Measurements from ENCODE around the gene SMARCA2. TPM values are rescaled to one million over a fixed set of nuclear protein-coding genes. Genes with fewer than 3 reads are reported as not detected.
A peak's percentile ranks its signal among the peaks of the same experiment; 100 is the strongest.

SMARCA2 gene
- total and polyA plus RNA-seq, 8 donors: 20.5 to 242 (median 78.5) TPM

DNA sequence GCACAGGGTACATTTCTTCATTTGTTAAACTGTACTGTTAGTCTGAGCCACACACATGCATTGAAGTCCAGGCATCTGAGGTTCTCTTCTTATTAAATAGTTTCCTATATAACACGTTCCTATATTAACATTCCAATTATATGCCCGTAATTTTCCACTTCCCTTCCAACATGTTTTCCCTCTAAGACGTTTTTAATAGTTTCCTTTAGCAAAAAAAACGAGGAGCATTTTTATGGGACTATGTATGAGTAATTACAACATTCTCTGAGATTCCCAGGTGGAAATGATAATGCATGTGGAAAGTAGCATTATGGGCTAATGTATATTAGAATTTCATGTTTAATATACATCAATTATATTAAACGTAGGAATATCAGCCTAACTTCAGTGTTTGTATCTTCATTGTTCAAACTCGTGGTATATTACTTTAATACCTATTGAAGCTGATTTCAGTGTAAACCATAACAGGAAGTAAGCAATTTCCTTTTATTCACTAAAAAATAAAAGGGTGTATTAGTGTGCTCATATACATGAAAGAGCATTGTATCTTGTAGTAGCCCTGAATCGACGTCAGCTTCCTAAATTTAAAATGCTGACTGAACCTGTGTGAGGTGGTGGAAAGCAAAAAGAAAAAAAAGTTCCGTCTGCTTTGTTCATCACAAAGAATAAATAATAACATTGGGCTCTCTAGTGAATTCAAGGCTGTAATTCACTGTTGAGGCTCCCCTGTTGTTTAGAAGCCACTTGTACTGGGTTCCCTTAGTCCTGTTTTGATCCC, 11.3 kb downstream of the SMARCA2 start:
- no peak overlapping the region for H3K4me3 ChIP-seq
- TF ChIP-seq, protein P1, sequence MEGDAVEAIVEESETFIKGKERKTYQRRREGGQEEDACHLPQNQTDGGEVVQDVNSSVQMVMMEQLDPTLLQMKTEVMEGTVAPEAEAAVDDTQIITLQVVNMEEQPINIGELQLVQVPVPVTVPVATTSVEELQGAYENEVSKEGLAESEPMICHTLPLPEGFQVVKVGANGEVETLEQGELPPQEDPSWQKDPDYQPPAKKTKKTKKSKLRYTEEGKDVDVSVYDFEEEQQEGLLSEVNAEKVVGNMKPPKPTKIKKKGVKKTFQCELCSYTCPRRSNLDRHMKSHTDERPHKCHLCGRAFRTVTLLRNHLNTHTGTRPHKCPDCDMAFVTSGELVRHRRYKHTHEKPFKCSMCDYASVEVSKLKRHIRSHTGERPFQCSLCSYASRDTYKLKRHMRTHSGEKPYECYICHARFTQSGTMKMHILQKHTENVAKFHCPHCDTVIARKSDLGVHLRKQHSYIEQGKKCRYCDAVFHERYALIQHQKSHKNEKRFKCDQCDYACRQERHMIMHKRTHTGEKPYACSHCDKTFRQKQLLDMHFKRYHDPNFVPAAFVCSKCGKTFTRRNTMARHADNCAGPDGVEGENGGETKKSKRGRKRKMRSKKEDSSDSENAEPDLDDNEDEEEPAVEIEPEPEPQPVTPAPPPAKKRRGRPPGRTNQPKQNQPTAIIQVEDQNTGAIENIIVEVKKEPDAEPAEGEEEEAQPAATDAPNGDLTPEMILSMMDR (IDR thresholded peaks at IDR 0.05): no peak
- TF ChIP-seq POLR2AphosphoS5 (IDR thresholded peaks at IDR 0.05) (no peak), EP300 (IDR thresholded peaks at IDR 0.05) (no peak), POLR2A (IDR thresholded peaks at IDR 0.05) (no peak)
- H3K27me3 ChIP-seq: no peaks in the 10 kb centered on the region
- DNase-seq: peak in 1 of 2 donors; percentile 41
- H3K4me1 ChIP-seq: peaks cover 31 to 93% (median 64%) of the 10 kb centered on the region in 4 donors
- H3K36me3 ChIP-seq: peaks cover 0 to 3% (median 0%) of the 10 kb centered on the region in 4 donors
- H3K9me3 ChIP-seq: no peaks in the 10 kb centered on the region
- intact Hi-C loops (cut with DNase I; ENCODE audit: low total_unique reads): no loop called here
- H3K27ac ChIP-seq: peak overlapping the region in 3 of 5 donors; percentile 10 to 42 (median 30)
- whole genome bisulfite sequencing, 5 donors: 58 to 77% (median 74%) methylated on average over 9 of the region's 9 CpGs

- TF ChIP-seq, protein P1 (IDR thresholded peaks at IDR 0.05): no peak
- TF ChIP-seq POLR2A (IDR thresholded peaks at IDR 0.05) (no peak), POLR2AphosphoS5 (IDR thresholded peaks at IDR 0.05) (no peak), EP300 (IDR thresholded peaks at IDR 0.05) (no peak)
- intact Hi-C loops (cut with DNase I; ENCODE audit: low total_unique reads): no loop called here
- Histone ChIP-seq H3K4me1 (peaks cover 22 to 81% (median 55%) of the 10 kb centered on the region in 4 donors), H3K9me3 (no peaks in the 10 kb centered on the region), H3K27me3 (no peaks in the 10 kb centered on the region), H3K36me3 (peaks cover 0 to 8% (median 4%) of the 10 kb centered on the region in 4 donors), H3K27ac (peak overlapping the region in 2 of 5 donors; percentile 30 to 42), H3K4me3 (no peak overlapping the region)
- no peak for DNase-seq
- WGBS, 5 donors: 90 to 96% (median 95%) methylated on average over 5 of the region's 5 CpGs
Measured at GRCh38 chr9:2027543-2028160, 12.5 kb downstream of the SMARCA2 start.

DNA sequence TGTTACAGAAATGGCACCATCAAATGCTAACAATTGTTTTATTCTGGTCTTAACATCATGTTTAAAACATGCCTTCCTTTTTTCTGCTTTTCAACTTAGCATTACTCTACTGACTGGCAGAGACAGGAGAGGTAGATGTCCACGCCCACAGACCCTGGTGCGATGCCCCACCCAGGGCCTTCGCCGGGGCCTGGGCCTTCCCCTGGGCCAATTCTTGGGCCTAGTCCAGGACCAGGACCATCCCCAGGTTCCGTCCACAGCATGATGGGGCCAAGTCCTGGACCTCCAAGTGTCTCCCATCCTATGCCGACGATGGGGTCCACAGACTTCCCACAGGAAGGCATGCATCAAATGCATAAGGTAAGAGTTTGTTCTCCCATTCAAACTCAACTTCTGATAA, 13.7 kb downstream of the SMARCA2 start:
- Histone ChIP-seq H3K9me3 (no peaks in the 10 kb centered on the region), H3K27ac (no peak overlapping the region), H3K36me3 (peaks cover 7 to 20% (median 17%) of the 10 kb centered on the region in 4 donors), H3K4me3 (no peak overlapping the region), H3K4me1 (peaks cover 10 to 69% (median 43%) of the 10 kb centered on the region in 4 donors), H3K27me3 (no peaks in the 10 kb centered on the region)
- intact Hi-C loops (cut with DNase I; ENCODE audit: low total_unique reads): no loop called here
- no peak for TF ChIP-seq POLR2AphosphoS5 (IDR thresholded peaks at IDR 0.05)
- TF ChIP-seq, protein P1 (IDR thresholded peaks at IDR 0.05): no peak
- no peak for TF ChIP-seq EP300 (IDR thresholded peaks at IDR 0.05)
- no peak for TF ChIP-seq POLR2A (IDR thresholded peaks at IDR 0.05)
- no peak for DNase-seq
- 86 to 98% (median 92%) methylated on average over 7 of the region's 7 CpGs for WGBS, 5 donors

GRCh38 chr9:2029666-2030170, 14.6 kb downstream of the SMARCA2 start:
- Histone ChIP-seq H3K4me1 (peaks cover 7 to 61% (median 35%) of the 10 kb centered on the region in 4 donors), H3K36me3 (peaks cover 9 to 28% (median 25%) of the 10 kb centered on the region in 4 donors), H3K4me3 (no peak overlapping the region), H3K27ac (no peak overlapping the region), H3K27me3 (no peaks in the 10 kb centered on the region), H3K9me3 (no peaks in the 10 kb centered on the region)
- intact Hi-C loops (cut with DNase I; ENCODE audit: low total_unique reads): no loop called here
- 55 to 85% (median 73%) methylated on average over 2 of the region's 2 CpGs for WGBS, 5 donors
- TF ChIP-seq POLR2AphosphoS5 (IDR thresholded peaks at IDR 0.05): no peak
- no peak for TF ChIP-seq EP300 (IDR thresholded peaks at IDR 0.05)
- TF ChIP-seq POLR2A (IDR thresholded peaks at IDR 0.05): no peak
- TF ChIP-seq, protein P1 (IDR thresholded peaks at IDR 0.05): no peak
- DNase-seq: no peak
